K562 (cell line): Measurements from ENCODE around the gene TSC22D1. TPM values are rescaled to one million over a fixed set of nuclear protein-coding genes. Genes with fewer than 3 reads are reported as not detected.

ENCODE experiments used
- ATAC-seq: fragments of 200-7000 bp; cut with Tn5 transposase; 3 replicates; pipeline ENCODE4 v1.9.1; 2020; ENCODE audit warnings: moderate library complexity
- BruUV-seq: library from RNA; stranded (reverse); fragments of 400-500 nt; replicated peaks from 2 replicates; lab custom pipeline; 2021; lab: Mats Ljungman, UMichigan
- CTCF ChIA-PET: fragments of 300-600 bp; formaldehyde crosslinking; extraction: SDS; loops from one replicate; lab custom pipeline; 2021; ENCODE audit warnings: low intra/inter-chr PET ratio; lab: Yijun Ruan, JAX
- POLR2A ChIA-PET: fragments of 300-600, 350-650 bp; sonication (Branson Sonifier 250); formaldehyde crosslinking; extraction: SDS; loops from one replicate; lab custom pipeline; 2021; ENCODE audit warnings: antibody characterized with exemption, inconsistent platforms; lab: Yijun Ruan, JAX
- DNase-seq, 4 experiments: peaks; one replicate each; pipeline versions ENCODE4 v3.0.0 to v3.0.0-alpha.2; 2011 to 2018; ENCODE audit warnings: low spot score in 3 of 4, mixed read lengths in 3 of 4; ENCODE audit errors: extremely low read depth in 1 of 4
- FAIRE-seq: peaks from 2 replicates; lab custom pipeline; 2011; peaks lifted over from hg19 to GRCh38; lab: Jason Lieb, UNC
- H2AFZ ChIP-seq: 2 replicates; pipeline ENCODE4 v1.6.0; 2011; ENCODE audit warnings: low read depth, low read length, control low read depth, inconsistent platforms
- H3K27ac ChIP-seq: fragments of 200-600 bp; 3 replicates; pipeline ENCODE4 v1.8.0; 2011; ENCODE audit warnings: low read depth, mild to moderate bottlenecking, control low read depth, inconsistent platforms, low read length, moderate library complexity, mixed read lengths; ENCODE audit errors: extremely low read depth
- H3K27me3 ChIP-seq, 2 experiments: fragments of 300-600 bp in 1 of 2; 2 replicates in 1 of 2; 3 replicates in 1 of 2; pipeline versions ENCODE4 v1.6.0 to v1.8.0; 2011; ENCODE audit warnings: inconsistent platforms in 2 of 2, low read length in 2 of 2, mild to moderate bottlenecking in 1 of 2, mixed read lengths in 1 of 2, moderate library complexity in 1 of 2; ENCODE audit not compliant: control insufficient read depth in 2 of 2, insufficient read depth in 2 of 2
- H3K36me3 ChIP-seq: fragments of 300-600 bp; 3 replicates; pipeline ENCODE4 v1.8.0; 2011; ENCODE audit warnings: mild to moderate bottlenecking, low read length, inconsistent platforms; ENCODE audit not compliant: control insufficient read depth, insufficient read depth
- H3K4me1 ChIP-seq, 2 experiments: fragments of 200-600 bp in 1 of 2; replicated peaks in 1 of 2; 2 replicates in 1 of 2; 3 replicates in 1 of 2; pipeline versions ENCODE4 v1.5.1 to v1.8.0; 2011; ENCODE audit warnings: inconsistent platforms in 2 of 2, low read length in 2 of 2, mild to moderate bottlenecking in 1 of 2, mixed read lengths in 1 of 2, moderate library complexity in 1 of 2; ENCODE audit not compliant: control insufficient read depth in 2 of 2, insufficient read depth in 2 of 2
- H3K4me2 ChIP-seq: 2 replicates; pipeline ENCODE4 v1.6.1; 2011; ENCODE audit warnings: low read length, control low read depth, inconsistent platforms, mixed read lengths; ENCODE audit not compliant: insufficient read depth
- H3K4me3 ChIP-seq: fragments of 200-600 bp; sonication (generic), shearing (Covaris generic); 2 replicates; pipeline ENCODE4 v1.5.1; 2016; ENCODE audit warnings: control low read depth, inconsistent platforms
- H3K79me2 ChIP-seq: fragments of 200-600 bp; 3 replicates; pipeline ENCODE4 v1.8.0; 2011; ENCODE audit warnings: low read length, inconsistent platforms; ENCODE audit not compliant: control insufficient read depth, insufficient read depth
- H3K9ac ChIP-seq, 2 experiments: 2 replicates each; pipeline versions ENCODE4 v1.6.0 to v1.6.1; 2011; ENCODE audit warnings: low read depth in 2 of 2, low read length in 2 of 2, control low read depth in 1 of 2, inconsistent platforms in 1 of 2, mild to moderate bottlenecking in 1 of 2, mixed read lengths in 1 of 2; ENCODE audit not compliant: insufficient read depth in 1 of 2
- H3K9me1 ChIP-seq: one replicate; pipeline ENCODE4 v1.6.0; 2011; ENCODE audit warnings: inconsistent platforms, mild to moderate bottlenecking, low read length, moderate library complexity; ENCODE audit not compliant: control insufficient read depth, insufficient read depth
- H3K9me3 ChIP-seq: replicated peaks from 2 replicates; pipeline ENCODE4 v1.5.1; 2011; ENCODE audit warnings: low read depth, low read length, inconsistent platforms; ENCODE audit not compliant: control insufficient read depth, insufficient read depth
- H4K20me1 ChIP-seq: replicated peaks from 2 replicates; pipeline ENCODE4 v1.6.1; 2011; ENCODE audit warnings: low read length, inconsistent platforms, mixed read lengths; ENCODE audit not compliant: control insufficient read depth, insufficient read depth
- CBFA2T3 ChIP-seq: fragments of 450-650 bp; IDR thresholded peaks from 2 replicates; pipeline ENCODE4 v1.6.1; 2017
- MTA1 ChIP-seq: fragments of 450-650 bp; IDR thresholded peaks from 2 replicates; pipeline ENCODE4 v1.6.1; 2017; ENCODE audit warnings: borderline replicate concordance
- PHF8 ChIP-seq: fragments of 200-600 bp; sonication (generic); IDR thresholded peaks from 2 replicates; pipeline ENCODE4 v1.6.1; 2012; ENCODE audit warnings: mixed run types, mild to moderate bottlenecking, inconsistent platforms, low read length, moderate library complexity, borderline replicate concordance
- RFX7 ChIP-seq: fragments of 250-450 bp; sonication (Bioruptor Pico); IDR thresholded peaks from 2 replicates; pipeline ENCODE4 v1.5.1; 2021; ENCODE audit warnings: mild to moderate bottlenecking
- SMARCB1 ChIP-seq: IDR thresholded peaks from 2 replicates; pipeline ENCODE4 v1.6.1; 2011; ENCODE audit warnings: improper control_type of control experiment, low read depth; ENCODE audit not compliant: insufficient read length
- TRIM25 ChIP-seq: fragments of 450-650 bp; IDR thresholded peaks from 2 replicates; pipeline ENCODE4 v1.7.0; 2016; ENCODE audit warnings: borderline replicate concordance
- ZFX ChIP-seq: sonication (generic); formaldehyde crosslinking; IDR thresholded peaks from 2 replicates; pipeline ENCODE4 v1.8.0; 2022; ENCODE audit warnings: mild to moderate bottlenecking, missing genetic modification reagents, moderate library complexity
- ZNF239 ChIP-seq: fragments of 250-450 bp; sonication (Bioruptor Pico); IDR thresholded peaks from 2 replicates; pipeline ENCODE4 v1.4.0; 2020; ENCODE audit warnings: mild to moderate bottlenecking
- ZZZ3 ChIP-seq: fragments of 450-650 bp; IDR thresholded peaks from 2 replicates; pipeline ENCODE4 v1.6.1; 2016; ENCODE audit warnings: antibody characterized with exemption, mild to moderate bottlenecking, moderate library complexity
- in situ Hi-C: fragments of 300-500 bp; cut with MboI; formaldehyde crosslinking; loops from 4 replicates; pipeline ENCODE4 v1.15.0; 2018; ENCODE audit warnings: inconsistent platforms, mixed read lengths
- intact Hi-C: fragments of 100-400 bp; cut with micrococcal nuclease; formaldehyde crosslinking; loops from 2 replicates; pipeline ENCODE4 v1.14.2; 2022
- polyA plus RNA-seq, 8 experiments: library from polyadenylated mRNA; depleted of rRNA in 4 of 8; stranded (reverse) in 5 of 8; unstranded in 3 of 8; fragments of >200 nt; fragmentation: Nextera tagmentation in 2 of 8; fragmentation: Illumina TruSeq in 1 of 8; extraction: Ambion mirVana in 2 of 8; extraction: Trizol in 1 of 8; gene quantifications; 2 replicates each; pipeline versions ENCODE4 v1.2.1 to v1.2.3, GENCODE V29; 2011 to 2014; ENCODE audit warnings: inconsistent platforms in 1 of 8, missing spikeins in 1 of 8
- total RNA-seq, 7 experiments: library from RNA; depleted of rRNA in 6 of 7; stranded (reverse); fragments of >200 nt in 6 of 7; fragmentation: Illumina TruSeq in 2 of 7; extraction: Trizol in 2 of 7; gene quantifications; 2 replicates each; pipeline versions ENCODE4 v1.2.1 to v1.2.3, GENCODE V29; 2011 to 2021; ENCODE audit warnings: low replicate concordance in 1 of 7
- TF ChIP-seq, protein P1 (sequence below): sonication (generic); formaldehyde crosslinking; IDR thresholded peaks from 2 replicates; pipeline ENCODE4 v1.8.1; 2023; ENCODE audit warnings: missing genetic modification reagents, mild to moderate bottlenecking, borderline replicate concordance
- TF ChIP-seq, protein P2 (sequence below): sonication (generic); formaldehyde crosslinking; IDR thresholded peaks from 2 replicates; pipeline ENCODE4 v1.8.0; 2022; ENCODE audit warnings: missing genetic modification reagents, mild to moderate bottlenecking, borderline replicate concordance
- TF ChIP-seq, protein P3 (sequence below): IDR thresholded peaks from 3 replicates; pipeline ENCODE4 v1.6.1; 2011; ENCODE audit warnings: borderline replicate concordance, mild to moderate bottlenecking; ENCODE audit not compliant: insufficient read length, insufficient read depth
- TF ChIP-seq, protein P4 (sequence below), 3 experiments: fragments of 200-800 bp in 1 of 3; sonication (Bioruptor generic) in 1 of 3; sonication (generic) in 1 of 3; formaldehyde crosslinking in 1 of 3; IDR thresholded peaks; 2 replicates each; pipeline versions ENCODE4 v1.6.1 to v1.8.0; 2016 to 2022; ENCODE audit warnings: mild to moderate bottlenecking in 2 of 3, missing compliant biosample characterization in 2 of 3, missing genetic modification characterization in 2 of 3, missing genetic modification reagents in 1 of 3

TSC22D1 gene
- total and polyA plus RNA-seq, 9 of the 15 experiments (the other 6 are each of a cell fraction or from before 2014, with no cell fraction given), result 2.6 to 19.8 (median 8.4) TPM

- FAIRE-seq, result no peak
- H3K27me3 ChIP-seq, result no peaks in the 10 kb centered on the region
- TF ChIP-seq MTA1 (no peak), CBFA2T3 (peak; percentile 13; the same call in 1 of the 2 replicates), SMARCB1 (no peak), ZFX (CRISPR knock-in tag) (no peak), TRIM25 (no peak), PHF8 (no peak), RFX7 (no peak), ZZZ3 (no peak), ZNF239 (no peak)
- TF ChIP-seq, protein P1, sequence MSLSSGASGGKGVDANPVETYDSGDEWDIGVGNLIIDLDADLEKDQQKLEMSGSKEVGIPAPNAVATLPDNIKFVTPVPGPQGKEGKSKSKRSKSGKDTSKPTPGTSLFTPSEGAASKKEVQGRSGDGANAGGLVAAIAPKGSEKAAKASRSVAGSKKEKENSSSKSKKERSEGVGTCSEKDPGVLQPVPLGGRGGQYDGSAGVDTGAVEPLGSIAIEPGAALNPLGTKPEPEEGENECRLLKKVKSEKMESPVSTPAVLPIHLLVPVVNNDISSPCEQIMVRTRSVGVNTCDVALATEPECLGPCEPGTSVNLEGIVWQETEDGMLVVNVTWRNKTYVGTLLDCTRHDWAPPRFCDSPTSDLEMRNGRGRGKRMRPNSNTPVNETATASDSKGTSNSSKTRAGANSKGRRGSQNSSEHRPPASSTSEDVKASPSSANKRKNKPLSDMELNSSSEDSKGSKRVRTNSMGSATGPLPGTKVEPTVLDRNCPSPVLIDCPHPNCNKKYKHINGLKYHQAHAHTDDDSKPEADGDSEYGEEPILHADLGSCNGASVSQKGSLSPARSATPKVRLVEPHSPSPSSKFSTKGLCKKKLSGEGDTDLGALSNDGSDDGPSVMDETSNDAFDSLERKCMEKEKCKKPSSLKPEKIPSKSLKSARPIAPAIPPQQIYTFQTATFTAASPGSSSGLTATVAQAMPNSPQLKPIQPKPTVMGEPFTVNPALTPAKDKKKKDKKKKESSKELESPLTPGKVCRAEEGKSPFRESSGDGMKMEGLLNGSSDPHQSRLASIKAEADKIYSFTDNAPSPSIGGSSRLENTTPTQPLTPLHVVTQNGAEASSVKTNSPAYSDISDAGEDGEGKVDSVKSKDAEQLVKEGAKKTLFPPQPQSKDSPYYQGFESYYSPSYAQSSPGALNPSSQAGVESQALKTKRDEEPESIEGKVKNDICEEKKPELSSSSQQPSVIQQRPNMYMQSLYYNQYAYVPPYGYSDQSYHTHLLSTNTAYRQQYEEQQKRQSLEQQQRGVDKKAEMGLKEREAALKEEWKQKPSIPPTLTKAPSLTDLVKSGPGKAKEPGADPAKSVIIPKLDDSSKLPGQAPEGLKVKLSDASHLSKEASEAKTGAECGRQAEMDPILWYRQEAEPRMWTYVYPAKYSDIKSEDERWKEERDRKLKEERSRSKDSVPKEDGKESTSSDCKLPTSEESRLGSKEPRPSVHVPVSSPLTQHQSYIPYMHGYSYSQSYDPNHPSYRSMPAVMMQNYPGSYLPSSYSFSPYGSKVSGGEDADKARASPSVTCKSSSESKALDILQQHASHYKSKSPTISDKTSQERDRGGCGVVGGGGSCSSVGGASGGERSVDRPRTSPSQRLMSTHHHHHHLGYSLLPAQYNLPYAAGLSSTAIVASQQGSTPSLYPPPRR (CRISPR knock-in tag), result no peak
- TF ChIP-seq, protein P2, sequence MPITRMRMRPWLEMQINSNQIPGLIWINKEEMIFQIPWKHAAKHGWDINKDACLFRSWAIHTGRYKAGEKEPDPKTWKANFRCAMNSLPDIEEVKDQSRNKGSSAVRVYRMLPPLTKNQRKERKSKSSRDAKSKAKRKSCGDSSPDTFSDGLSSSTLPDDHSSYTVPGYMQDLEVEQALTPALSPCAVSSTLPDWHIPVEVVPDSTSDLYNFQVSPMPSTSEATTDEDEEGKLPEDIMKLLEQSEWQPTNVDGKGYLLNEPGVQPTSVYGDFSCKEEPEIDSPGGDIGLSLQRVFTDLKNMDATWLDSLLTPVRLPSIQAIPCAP (CRISPR knock-in tag), result no peak
- TF ChIP-seq, protein P3, sequence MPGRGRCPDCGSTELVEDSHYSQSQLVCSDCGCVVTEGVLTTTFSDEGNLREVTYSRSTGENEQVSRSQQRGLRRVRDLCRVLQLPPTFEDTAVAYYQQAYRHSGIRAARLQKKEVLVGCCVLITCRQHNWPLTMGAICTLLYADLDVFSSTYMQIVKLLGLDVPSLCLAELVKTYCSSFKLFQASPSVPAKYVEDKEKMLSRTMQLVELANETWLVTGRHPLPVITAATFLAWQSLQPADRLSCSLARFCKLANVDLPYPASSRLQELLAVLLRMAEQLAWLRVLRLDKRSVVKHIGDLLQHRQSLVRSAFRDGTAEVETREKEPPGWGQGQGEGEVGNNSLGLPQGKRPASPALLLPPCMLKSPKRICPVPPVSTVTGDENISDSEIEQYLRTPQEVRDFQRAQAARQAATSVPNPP, result no peak
- TF ChIP-seq, protein P4, sequence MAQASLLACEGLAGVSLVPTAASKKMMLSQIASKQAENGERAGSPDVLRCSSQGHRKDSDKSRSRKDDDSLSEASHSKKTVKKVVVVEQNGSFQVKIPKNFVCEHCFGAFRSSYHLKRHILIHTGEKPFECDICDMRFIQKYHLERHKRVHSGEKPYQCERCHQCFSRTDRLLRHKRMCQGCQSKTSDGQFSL (CRISPR knock-in tag; IDR thresholded peaks at IDR 0.05), result no peak
- TF ChIP-seq, protein P4 (tag; IDR thresholded peaks at IDR 0.05), result no peak
Observed at GRCh38 chr13:44400736-44401135, 175.4 kb downstream of the TSC22D1 start.

More at GRCh38 chr13:44400736-44401135, 175.4 kb downstream of the TSC22D1 start:
- ChIA-PET CTCF (no interaction called here), POLR2A (interaction anchor here (1.3 kb wide), 1 partner anchor 10 kb away, joined by 3 read pairs; no protein-coding TSS in a partner anchor)
- H4K20me1 ChIP-seq, result no peaks in the 10 kb centered on the region
- no TSS peak for BruUV-seq
- peaks cover 18 to 33% of the 10 kb centered on the region in 2 experiments for H3K4me1 ChIP-seq
- H3K9me1 ChIP-seq, result no peaks in the 10 kb centered on the region
- H2AFZ ChIP-seq, result no peak overlapping the region
- no peak overlapping the region for H3K9ac ChIP-seq
- ATAC-seq (no peak), DNase-seq (no peak)
- no peak overlapping the region for H3K4me3 ChIP-seq
- H3K79me2 ChIP-seq, result no peaks in the 10 kb centered on the region
- no peaks in the 10 kb centered on the region for H3K36me3 ChIP-seq
- H3K4me2 ChIP-seq, result no peak overlapping the region
- H3K27ac ChIP-seq, result no peak overlapping the region
- H3K9me3 ChIP-seq, result no peaks in the 10 kb centered on the region
- intact Hi-C loops (no loop called here), in situ Hi-C loops (no loop called here)
